NB4 (cell line): ENCODE measurements around the gene CPE.

Experiments
- DNase-seq: peaks from one replicate; pipeline ENCODE4 v3.0.0; 2010; ENCODE audit warnings: low read depth
- H3K4me3 ChIP-seq: one replicate; pipeline ENCODE4 v1.5.1; 2011; ENCODE audit warnings: mild to moderate bottlenecking, low read depth, low read length, moderate library complexity
- CTCF ChIP-seq: IDR thresholded peaks from one replicate; pipeline ENCODE4 v1.5.1; 2012; ENCODE audit warnings: low read depth, low read length
- MAX ChIP-seq: IDR thresholded peaks from 2 replicates; pipeline ENCODE4 v1.6.1; 2011; ENCODE audit warnings: low read depth, low read length
- MYC ChIP-seq: IDR thresholded peaks from 2 replicates; pipeline ENCODE4 v1.6.1; 2011; ENCODE audit warnings: low read depth, low read length
- POLR2A ChIP-seq: IDR thresholded peaks from 2 replicates; pipeline ENCODE4 v1.6.1; 2011; ENCODE audit warnings: mild to moderate bottlenecking; ENCODE audit not compliant: insufficient read length; ENCODE audit errors: extremely low read depth

Gene CPE

DNA sequence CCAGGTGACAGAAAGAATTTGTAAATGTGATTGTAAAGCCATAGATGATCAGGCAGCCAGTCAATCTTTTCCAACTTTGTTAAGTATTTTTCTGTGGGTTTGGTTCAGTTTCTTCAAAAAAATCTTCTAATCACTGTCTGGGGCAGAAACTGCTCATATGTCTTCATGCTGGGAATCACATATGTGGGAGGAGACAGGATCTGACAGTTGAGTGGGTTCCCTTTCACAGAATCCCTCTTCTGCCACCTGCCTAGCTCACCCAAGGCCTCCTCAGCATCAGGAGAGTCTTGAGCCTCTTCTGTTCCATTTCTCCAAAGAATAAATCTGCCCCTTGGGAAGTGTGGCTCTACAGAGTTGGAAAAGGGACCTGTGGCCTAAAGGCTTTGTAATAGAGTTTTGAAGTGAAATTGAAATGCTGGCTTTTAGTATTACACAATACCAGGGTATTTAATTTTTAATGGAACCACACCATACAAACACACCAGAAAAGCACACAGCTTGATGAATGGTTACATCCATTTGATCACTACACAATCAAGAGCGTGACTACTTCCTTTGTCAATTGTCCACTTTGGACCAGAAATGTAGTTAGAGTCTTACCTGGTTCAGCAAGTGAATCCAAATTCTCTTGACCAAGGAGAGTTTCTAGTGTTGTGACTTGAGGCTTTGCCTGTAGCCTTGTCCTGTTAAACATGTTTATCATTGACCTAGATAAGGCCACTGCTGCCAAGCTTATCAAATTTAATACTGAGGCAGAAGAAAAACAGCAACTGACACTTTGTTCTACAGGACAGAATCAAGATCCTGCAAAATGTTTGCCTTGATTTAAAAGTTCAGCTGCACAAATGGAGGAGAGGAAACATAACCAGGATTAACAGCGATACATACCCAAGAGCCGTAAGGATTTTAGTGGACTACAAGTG is 30.9 kb upstream of the CPE start:
- no peak overlapping the region for H3K4me3 ChIP-seq
- no peak for TF ChIP-seq MYC
- TF ChIP-seq POLR2A: no peak
- DNase-seq: no peak

- peak; percentile 28 for DNase-seq
- H3K4me3 ChIP-seq: no peak overlapping the region
- TF ChIP-seq CTCF (peak; percentile 20), POLR2A (no peak), MYC (no peak)
Measured at GRCh38 chr4:165351359-165352130, 27.3 kb upstream of the CPE start.

GRCh38 chr4:165355900-165356300 is 22.9 kb upstream of the CPE start:
- peak; percentile 56 for DNase-seq
- TF ChIP-seq MAX: no peak
- TF ChIP-seq POLR2A: no peak
- no peak for TF ChIP-seq MYC
- TF ChIP-seq CTCF: peak; percentile 46
- H3K4me3 ChIP-seq: no peak overlapping the region

DNA sequence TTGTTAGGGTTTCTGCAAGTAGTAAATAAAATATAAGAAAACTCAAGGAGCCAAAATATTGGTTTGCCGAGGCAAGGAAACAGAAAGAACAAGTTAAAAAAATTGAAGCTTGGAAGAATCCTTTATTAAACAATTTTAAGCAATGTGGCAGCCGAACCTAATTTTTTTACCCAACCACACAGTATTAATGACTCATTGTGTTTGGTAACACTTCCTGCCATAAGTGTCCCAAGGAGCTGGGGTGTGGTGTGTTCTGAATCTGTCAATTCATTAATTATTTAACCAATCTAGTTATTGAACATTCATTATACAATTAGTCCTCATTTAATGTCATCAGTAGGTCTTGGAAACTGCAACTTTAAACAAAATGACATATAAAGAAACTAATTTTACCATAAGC is 19.3 kb upstream of the CPE start:
- no peak for TF ChIP-seq MYC
- no peak for TF ChIP-seq POLR2A
- no peak for TF ChIP-seq CTCF
- no peak for TF ChIP-seq MAX
- H3K4me3 ChIP-seq: no peak overlapping the region
- peak; percentile 55 for DNase-seq

DNA sequence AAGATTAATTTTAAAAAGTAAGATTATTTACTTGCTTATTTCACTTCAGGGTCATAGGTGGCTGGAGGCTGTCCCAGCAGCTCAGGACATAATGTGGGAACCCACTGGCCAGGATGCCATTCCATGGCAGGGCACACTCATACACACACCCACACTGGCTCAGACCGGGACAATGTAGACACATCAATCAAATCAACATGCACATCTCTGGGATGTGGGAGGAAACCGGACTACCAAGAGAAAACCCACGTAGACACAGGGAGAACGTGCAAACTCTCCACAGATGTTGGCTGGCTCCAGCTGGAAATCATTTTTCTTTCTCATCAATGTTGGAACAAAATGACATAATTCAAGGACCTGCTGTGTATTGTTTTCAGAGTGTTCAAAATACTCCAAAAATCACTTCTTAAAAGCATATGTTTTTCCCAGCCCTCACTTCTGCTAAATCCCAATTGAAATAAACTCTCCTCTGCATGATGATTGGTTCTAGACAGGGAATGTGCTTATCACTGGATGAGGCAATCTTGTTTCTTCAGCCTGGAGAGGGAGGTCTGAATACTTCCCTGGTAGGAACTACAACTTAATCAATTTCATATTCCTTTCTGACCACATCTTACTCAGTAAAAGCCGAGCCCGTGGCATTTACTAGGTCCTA is 18.6 kb upstream of the CPE start:
- H3K4me3 ChIP-seq: no peak overlapping the region
- TF ChIP-seq CTCF (no peak), MAX (no peak), MYC (no peak), POLR2A (no peak)
- no peak for DNase-seq
